ENCODE results near the gene CELSR3. TPM values are rescaled to one million over a fixed set of nuclear protein-coding genes. Genes with fewer than 3 reads are reported as not detected.
A peak's percentile ranks its signal among the peaks of the same experiment; 100 is the strongest.

CELSR3 gene
- polyA plus RNA-seq, 2 of the 4 experiments (the other 2 are of a cell fraction), result 2.2 to 4.8 TPM

DNA sequence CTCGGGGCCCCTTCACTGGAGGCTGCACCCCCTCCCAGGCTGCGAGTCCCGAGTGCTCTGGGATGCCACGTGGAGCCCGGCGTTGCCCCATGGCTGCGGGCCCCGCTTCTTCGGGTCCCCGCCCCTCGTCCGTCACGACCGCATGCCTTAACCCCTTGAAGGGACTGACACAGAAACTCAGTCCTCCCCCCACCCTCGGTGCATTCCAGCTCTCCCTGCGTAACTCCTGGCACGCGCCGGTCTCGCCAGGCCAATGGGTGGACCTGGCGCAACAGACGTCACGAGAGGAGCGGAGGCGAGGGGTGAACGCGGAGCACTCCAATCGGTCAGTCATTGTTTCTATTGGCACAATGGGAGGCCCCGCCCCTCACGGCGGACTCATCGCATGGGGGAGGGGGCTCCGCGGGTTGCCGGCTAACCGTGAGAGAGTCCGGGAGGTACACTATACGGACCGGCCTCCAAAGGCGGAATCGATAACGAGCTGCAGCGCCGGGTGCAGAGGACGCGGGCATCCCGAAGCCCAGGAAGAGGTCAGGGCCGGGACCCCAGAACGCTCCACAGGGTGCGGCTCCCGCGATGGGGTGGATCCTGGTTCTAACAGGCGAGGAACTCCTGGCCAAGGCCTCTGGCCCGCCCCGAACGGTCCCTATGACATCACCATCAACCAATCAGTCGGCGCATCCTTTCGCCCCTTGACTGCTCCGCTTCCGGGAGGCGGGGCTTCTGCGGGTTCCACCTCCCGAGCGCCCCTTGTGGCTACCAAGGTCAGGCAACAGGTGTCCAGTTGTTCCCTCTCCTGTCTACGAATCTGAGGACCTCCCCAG is 1.0 kb upstream of the CELSR3 start (continued):
- TF ChIP-seq, protein P1, sequence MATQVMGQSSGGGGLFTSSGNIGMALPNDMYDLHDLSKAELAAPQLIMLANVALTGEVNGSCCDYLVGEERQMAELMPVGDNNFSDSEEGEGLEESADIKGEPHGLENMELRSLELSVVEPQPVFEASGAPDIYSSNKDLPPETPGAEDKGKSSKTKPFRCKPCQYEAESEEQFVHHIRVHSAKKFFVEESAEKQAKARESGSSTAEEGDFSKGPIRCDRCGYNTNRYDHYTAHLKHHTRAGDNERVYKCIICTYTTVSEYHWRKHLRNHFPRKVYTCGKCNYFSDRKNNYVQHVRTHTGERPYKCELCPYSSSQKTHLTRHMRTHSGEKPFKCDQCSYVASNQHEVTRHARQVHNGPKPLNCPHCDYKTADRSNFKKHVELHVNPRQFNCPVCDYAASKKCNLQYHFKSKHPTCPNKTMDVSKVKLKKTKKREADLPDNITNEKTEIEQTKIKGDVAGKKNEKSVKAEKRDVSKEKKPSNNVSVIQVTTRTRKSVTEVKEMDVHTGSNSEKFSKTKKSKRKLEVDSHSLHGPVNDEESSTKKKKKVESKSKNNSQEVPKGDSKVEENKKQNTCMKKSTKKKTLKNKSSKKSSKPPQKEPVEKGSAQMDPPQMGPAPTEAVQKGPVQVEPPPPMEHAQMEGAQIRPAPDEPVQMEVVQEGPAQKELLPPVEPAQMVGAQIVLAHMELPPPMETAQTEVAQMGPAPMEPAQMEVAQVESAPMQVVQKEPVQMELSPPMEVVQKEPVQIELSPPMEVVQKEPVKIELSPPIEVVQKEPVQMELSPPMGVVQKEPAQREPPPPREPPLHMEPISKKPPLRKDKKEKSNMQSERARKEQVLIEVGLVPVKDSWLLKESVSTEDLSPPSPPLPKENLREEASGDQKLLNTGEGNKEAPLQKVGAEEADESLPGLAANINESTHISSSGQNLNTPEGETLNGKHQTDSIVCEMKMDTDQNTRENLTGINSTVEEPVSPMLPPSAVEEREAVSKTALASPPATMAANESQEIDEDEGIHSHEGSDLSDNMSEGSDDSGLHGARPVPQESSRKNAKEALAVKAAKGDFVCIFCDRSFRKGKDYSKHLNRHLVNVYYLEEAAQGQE (IDR thresholded peaks at IDR 0.05), result no peak
- no peak for TF ChIP-seq MAFK (IDR thresholded peaks at IDR 0.05; ENCODE audit: partially characterized antibody)

DNA sequence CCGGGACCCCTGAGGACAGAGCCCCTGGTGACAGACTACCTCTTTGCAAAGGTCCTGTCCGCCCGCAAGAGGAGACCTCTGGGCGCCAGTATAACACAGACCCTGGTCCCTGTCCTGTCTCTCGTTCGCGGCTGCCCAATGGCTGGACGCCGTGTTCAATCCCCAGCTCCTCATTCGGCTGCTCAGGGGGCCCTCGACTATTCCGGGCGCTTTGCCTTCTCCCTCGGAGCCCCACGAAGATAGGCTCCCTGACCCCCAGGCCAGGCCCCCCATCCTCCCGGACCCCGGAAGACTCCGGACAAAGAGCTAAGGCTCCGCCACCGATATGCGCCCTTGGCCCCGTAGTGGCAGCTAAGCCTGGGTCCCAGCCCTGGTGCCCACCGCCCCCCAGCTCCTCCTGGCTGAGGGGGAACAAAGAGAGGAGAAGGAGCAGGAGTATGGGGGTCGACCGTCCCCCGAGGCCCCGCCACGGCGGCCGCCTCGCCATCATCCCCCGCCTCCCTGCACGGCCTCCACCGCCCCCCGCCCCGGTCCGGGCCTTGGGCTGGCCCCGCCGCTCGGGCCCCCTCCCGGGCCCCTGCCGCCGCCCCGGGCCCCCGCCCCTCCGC is 437 bp downstream of the CELSR3 start:
- POLR2A ChIA-PET, result interaction anchor here (1.3 to 2.8 kb wide), 3 partner anchors 27 to 257 kb away, joined by 3 to 9 read pairs (median 5); partner anchors contain the start of genes ARIH2 and SLC26A6
- Histone ChIP-seq H3K4me2 (peak overlapping the region; percentile 96), H3K4me3 (peak overlapping the region; percentile 59), H3K27ac (peak overlapping the region; percentile 96 to 98), H3K9me3 (no peaks in the 10 kb centered on the region), H3K4me1 (peaks cover 13% of the 10 kb centered on the region)
- WGBS (ENCODE audit: missing lambda C conversion rate), result 4% methylated on average over 4 of the region's 46 CpGs
- DNase-seq (ENCODE audit: low read depth in 1 of 2, low spot score in 1 of 2) (no peak), ATAC-seq (0 out of 6 replicates have a peak, but pooled peaks of 1 of the 2 experiments have one; percentile 0), FAIRE-seq (no peak)
- TF ChIP-seq ATOH8 (CRISPR knock-in tag; IDR thresholded peaks at IDR 0.05; ENCODE audit: low read depth) (no peak), CHD4 (IDR thresholded peaks at IDR 0.05; ENCODE audit: borderline replicate concordance) (no peak), NR3C1 (IDR thresholded peaks at IDR 0.05) (no peak), HDAC2 (IDR thresholded peaks at IDR 0.05) (no peak), NFE2L2 (conservative IDR thresholded peaks at IDR 0.05; ENCODE audit: low read length) (no peak), CBX8 (IDR thresholded peaks at IDR 0.05) (no peak), POLR2A (IDR thresholded peaks at IDR 0.05; ENCODE audit: low read length) (no peak), ZFP36 (IDR thresholded peaks at IDR 0.05; ENCODE audit: borderline replicate concordance, partially characterized antibody) (no peak), HOXB13 (CRISPR knock-in tag; IDR thresholded peaks at IDR 0.05; ENCODE audit: low read depth) (no peak), SREBF2 (IDR thresholded peaks at IDR 0.05) (no peak), RAD21 (conservative IDR thresholded peaks at IDR 0.05 in 1 of 2, IDR thresholded peaks at IDR 0.05 in 1 of 2) (no peak), MAX (IDR thresholded peaks at IDR 0.05) (no peak)
- TF ChIP-seq, protein P2, sequence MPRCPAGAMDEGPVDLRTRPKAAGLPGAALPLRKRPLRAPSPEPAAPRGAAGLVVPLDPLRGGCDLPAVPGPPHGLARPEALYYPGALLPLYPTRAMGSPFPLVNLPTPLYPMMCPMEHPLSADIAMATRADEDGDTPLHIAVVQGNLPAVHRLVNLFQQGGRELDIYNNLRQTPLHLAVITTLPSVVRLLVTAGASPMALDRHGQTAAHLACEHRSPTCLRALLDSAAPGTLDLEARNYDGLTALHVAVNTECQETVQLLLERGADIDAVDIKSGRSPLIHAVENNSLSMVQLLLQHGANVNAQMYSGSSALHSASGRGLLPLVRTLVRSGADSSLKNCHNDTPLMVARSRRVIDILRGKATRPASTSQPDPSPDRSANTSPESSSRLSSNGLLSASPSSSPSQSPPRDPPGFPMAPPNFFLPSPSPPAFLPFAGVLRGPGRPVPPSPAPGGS (IDR thresholded peaks at IDR 0.05), result no peak
- TF ChIP-seq, protein P3, sequence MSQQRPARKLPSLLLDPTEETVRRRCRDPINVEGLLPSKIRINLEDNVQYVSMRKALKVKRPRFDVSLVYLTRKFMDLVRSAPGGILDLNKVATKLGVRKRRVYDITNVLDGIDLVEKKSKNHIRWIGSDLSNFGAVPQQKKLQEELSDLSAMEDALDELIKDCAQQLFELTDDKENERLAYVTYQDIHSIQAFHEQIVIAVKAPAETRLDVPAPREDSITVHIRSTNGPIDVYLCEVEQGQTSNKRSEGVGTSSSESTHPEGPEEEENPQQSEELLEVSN (IDR thresholded peaks at IDR 0.05; ENCODE audit: borderline replicate concordance, low read depth), result no peak
- CTCF ChIA-PET, result interaction anchor here (0.8 to 3.4 kb wide), 7 partner anchors 9 to 190 kb away, joined by 3 to 34 read pairs (median 6); partner anchors contain the start of gene SLC26A6

Measured in A549 (cell line).